ENCODE measurements around the gene RSRC1.

The RSRC1 gene

DNA sequence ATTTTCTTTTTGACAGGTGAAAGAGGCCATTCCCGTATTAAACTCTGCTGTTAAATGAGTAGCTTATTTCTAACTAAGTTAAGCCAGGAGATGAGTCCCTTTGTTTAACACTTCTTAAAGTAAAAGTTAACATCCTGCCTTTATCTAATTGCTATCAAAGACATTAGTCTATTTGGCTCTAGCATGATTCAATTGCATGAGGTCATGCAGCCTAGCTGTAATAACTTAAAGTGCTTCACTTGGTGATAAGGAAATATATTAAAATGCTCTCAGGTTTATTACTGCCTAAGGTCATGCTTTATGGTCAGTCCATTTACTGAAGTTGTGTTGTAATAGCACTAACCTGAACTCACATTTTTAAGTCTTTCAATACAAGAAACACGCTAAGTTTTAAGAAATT, 378.8 kb downstream of the RSRC1 start:
- Histone ChIP-seq H3K4ac (ENCODE audit: low read depth in 1 of 2, low read length in 2 of 2) (no peak overlapping the region), H3K9me3 (ENCODE audit: control insufficient read depth, low read length) (no peaks in the 10 kb centered on the region), H3K4me2 (ENCODE audit: low read length, poor library complexity, severe bottlenecking) (no peak overlapping the region), H4K8ac (ENCODE audit: low read length) (no peak overlapping the region), H2BK5ac (ENCODE audit: low read depth, low read length, poor library complexity, severe bottlenecking) (no peak overlapping the region), H3K14ac (ENCODE audit: low read length in 2 of 2) (no peak overlapping the region), H2AFZ (ENCODE audit: low read depth, low read length) (no peak overlapping the region), H3K79me1 (replicated peaks; ENCODE audit: low read length, poor library complexity, severe bottlenecking) (no peaks in the 10 kb centered on the region), H3K23ac (ENCODE audit: low read length in 2 of 2) (no peak overlapping the region), H3K18ac (ENCODE audit: low read depth in 1 of 2, low read length in 2 of 2) (no peak overlapping the region), H4K91ac (ENCODE audit: low read length) (no peak overlapping the region), H3K4me3 (ENCODE audit: insufficient read depth in 1 of 2, low read depth in 1 of 2, low read length in 2 of 2) (no peak overlapping the region), H3K9ac (ENCODE audit: low read length) (no peak overlapping the region), H3K4me1 (ENCODE audit: control insufficient read depth, insufficient read depth, low read depth, low read length) (no peaks in the 10 kb centered on the region), H2BK120ac (ENCODE audit: low read depth, low read length) (no peak overlapping the region), H3K27ac (ENCODE audit: low read length, poor library complexity, severe bottlenecking) (no peak overlapping the region), H3K36me3 (ENCODE audit: control insufficient read depth in 1 of 2, insufficient read depth in 2 of 2, low read depth in 1 of 2, low read length in 2 of 2) (no peaks in the 10 kb centered on the region), H2AK5ac (ENCODE audit: low read length, severe bottlenecking) (no peak overlapping the region), H2BK15ac (ENCODE audit: low read depth, poor library complexity, severe bottlenecking) (no peak overlapping the region), H2BK12ac (ENCODE audit: low read length in 2 of 2) (no peak overlapping the region), H3K27me3 (ENCODE audit: control insufficient read depth in 1 of 2, insufficient read depth in 1 of 2, low read length in 2 of 2) (no peaks in the 10 kb centered on the region)
- no CpG with 5 or more reads among the region's 2 CpGs for WGBS
- DNase-seq, result no peak

DNA sequence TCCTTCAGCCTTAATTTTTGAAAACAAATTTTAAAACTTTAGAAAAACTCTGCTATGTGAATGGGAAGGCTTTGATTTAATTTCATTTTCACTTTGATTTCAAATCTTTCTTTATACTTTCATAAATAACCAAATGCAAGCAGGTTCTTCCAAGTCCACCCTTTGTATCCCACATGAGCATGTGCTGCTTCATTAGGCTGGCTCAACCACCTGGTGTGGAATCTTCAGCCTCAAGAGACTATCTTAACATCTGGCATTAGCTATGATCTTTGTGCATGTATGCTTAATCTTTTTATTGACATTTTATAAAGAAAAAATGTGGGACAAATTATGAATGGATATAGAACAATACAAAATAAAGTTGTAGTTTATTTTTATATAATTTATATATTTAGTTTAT, 379.3 kb downstream of the RSRC1 start:
- no peak overlapping the region for H2BK5ac ChIP-seq (ENCODE audit: low read depth, low read length, poor library complexity, severe bottlenecking)
- H3K9ac ChIP-seq (ENCODE audit: low read length), result no peak overlapping the region
- H3K14ac ChIP-seq (ENCODE audit: low read length in 2 of 2), result no peak overlapping the region
- no peak overlapping the region for H3K4me3 ChIP-seq (ENCODE audit: insufficient read depth in 1 of 2, low read depth in 1 of 2, low read length in 2 of 2)
- no peak for DNase-seq
- H3K79me1 ChIP-seq (replicated peaks; ENCODE audit: low read length, poor library complexity, severe bottlenecking), result no peaks in the 10 kb centered on the region
- H3K9me3 ChIP-seq (ENCODE audit: control insufficient read depth, low read length), result no peaks in the 10 kb centered on the region
- H2BK120ac ChIP-seq (ENCODE audit: low read depth, low read length), result no peak overlapping the region
- no peak overlapping the region for H4K8ac ChIP-seq (ENCODE audit: low read length)
- H3K23ac ChIP-seq (ENCODE audit: low read length in 2 of 2), result no peak overlapping the region
- H3K27ac ChIP-seq (ENCODE audit: low read length, poor library complexity, severe bottlenecking), result no peak overlapping the region
- H3K27me3 ChIP-seq (ENCODE audit: control insufficient read depth in 1 of 2, insufficient read depth in 1 of 2, low read length in 2 of 2), result no peaks in the 10 kb centered on the region
- H2AK5ac ChIP-seq (ENCODE audit: low read length, severe bottlenecking), result no peak overlapping the region
- no peak overlapping the region for H3K4ac ChIP-seq (ENCODE audit: low read depth in 1 of 2, low read length in 2 of 2)
- no peak overlapping the region for H2BK12ac ChIP-seq (ENCODE audit: low read length in 2 of 2)
- H2AFZ ChIP-seq (ENCODE audit: low read depth, low read length), result no peak overlapping the region
- no peaks in the 10 kb centered on the region for H3K36me3 ChIP-seq (ENCODE audit: control insufficient read depth in 1 of 2, insufficient read depth in 2 of 2, low read depth in 1 of 2, low read length in 2 of 2)
- no peak overlapping the region for H3K4me2 ChIP-seq (ENCODE audit: low read length, poor library complexity, severe bottlenecking)
- no peak overlapping the region for H4K91ac ChIP-seq (ENCODE audit: low read length)
- H3K4me1 ChIP-seq (ENCODE audit: control insufficient read depth, insufficient read depth, low read depth, low read length), result no peaks in the 10 kb centered on the region
- no peak overlapping the region for H3K18ac ChIP-seq (ENCODE audit: low read depth in 1 of 2, low read length in 2 of 2)
- no peak overlapping the region for H2BK15ac ChIP-seq (ENCODE audit: low read depth, poor library complexity, severe bottlenecking)

DNA sequence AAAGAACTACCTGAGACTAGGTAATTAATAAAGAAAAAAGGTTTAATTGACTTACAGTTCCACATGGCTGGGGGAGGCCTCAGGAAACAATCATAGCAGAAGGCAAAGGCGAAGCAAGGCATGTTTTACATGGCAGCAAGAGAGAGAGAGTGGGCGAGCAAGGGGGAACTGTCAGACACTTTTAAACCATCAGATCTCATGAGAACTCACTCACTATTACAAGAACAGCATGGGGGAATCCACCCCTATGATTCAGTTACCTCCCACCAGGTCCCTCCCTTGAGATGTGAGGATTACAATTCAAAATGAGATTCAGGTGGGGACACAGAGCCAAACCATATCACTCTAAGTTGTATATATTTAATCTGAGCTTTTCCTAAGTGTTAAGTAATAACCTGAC, 382.1 kb downstream of the RSRC1 start:
- H2AK5ac ChIP-seq (ENCODE audit: low read length, severe bottlenecking), result no peak overlapping the region
- no peak overlapping the region for H2BK12ac ChIP-seq (ENCODE audit: low read length in 2 of 2)
- no peaks in the 10 kb centered on the region for H3K79me1 ChIP-seq (replicated peaks; ENCODE audit: low read length, poor library complexity, severe bottlenecking)
- no peaks in the 10 kb centered on the region for H3K36me3 ChIP-seq (ENCODE audit: control insufficient read depth in 1 of 2, insufficient read depth in 2 of 2, low read depth in 1 of 2, low read length in 2 of 2)
- no peak overlapping the region for H3K18ac ChIP-seq (ENCODE audit: low read depth in 1 of 2, low read length in 2 of 2)
- no peak overlapping the region for H3K23ac ChIP-seq (ENCODE audit: low read length in 2 of 2)
- H3K9me3 ChIP-seq (ENCODE audit: control insufficient read depth, low read length), result no peaks in the 10 kb centered on the region
- no peak overlapping the region for H3K4ac ChIP-seq (ENCODE audit: low read depth in 1 of 2, low read length in 2 of 2)
- no peak overlapping the region for H3K4me3 ChIP-seq (ENCODE audit: insufficient read depth in 1 of 2, low read depth in 1 of 2, low read length in 2 of 2)
- no peak overlapping the region for H2BK5ac ChIP-seq (ENCODE audit: low read depth, low read length, poor library complexity, severe bottlenecking)
- no peaks in the 10 kb centered on the region for H3K27me3 ChIP-seq (ENCODE audit: control insufficient read depth in 1 of 2, insufficient read depth in 1 of 2, low read length in 2 of 2)
- no peak overlapping the region for H2BK15ac ChIP-seq (ENCODE audit: low read depth, poor library complexity, severe bottlenecking)
- WGBS, result 89% methylated on average over 1 of the region's 2 CpGs
- no peaks in the 10 kb centered on the region for H3K4me1 ChIP-seq (ENCODE audit: control insufficient read depth, insufficient read depth, low read depth, low read length)
- DNase-seq, result no peak
- no peak overlapping the region for H2AFZ ChIP-seq (ENCODE audit: low read depth, low read length)
- H3K9ac ChIP-seq (ENCODE audit: low read length), result no peak overlapping the region
- no peak overlapping the region for H3K4me2 ChIP-seq (ENCODE audit: low read length, poor library complexity, severe bottlenecking)
- H3K14ac ChIP-seq (ENCODE audit: low read length in 2 of 2), result no peak overlapping the region
- no peak overlapping the region for H4K8ac ChIP-seq (ENCODE audit: low read length)
- no peak overlapping the region for H3K27ac ChIP-seq (ENCODE audit: low read length, poor library complexity, severe bottlenecking)
- H2BK120ac ChIP-seq (ENCODE audit: low read depth, low read length), result no peak overlapping the region
- no peak overlapping the region for H4K91ac ChIP-seq (ENCODE audit: low read length)

DNA sequence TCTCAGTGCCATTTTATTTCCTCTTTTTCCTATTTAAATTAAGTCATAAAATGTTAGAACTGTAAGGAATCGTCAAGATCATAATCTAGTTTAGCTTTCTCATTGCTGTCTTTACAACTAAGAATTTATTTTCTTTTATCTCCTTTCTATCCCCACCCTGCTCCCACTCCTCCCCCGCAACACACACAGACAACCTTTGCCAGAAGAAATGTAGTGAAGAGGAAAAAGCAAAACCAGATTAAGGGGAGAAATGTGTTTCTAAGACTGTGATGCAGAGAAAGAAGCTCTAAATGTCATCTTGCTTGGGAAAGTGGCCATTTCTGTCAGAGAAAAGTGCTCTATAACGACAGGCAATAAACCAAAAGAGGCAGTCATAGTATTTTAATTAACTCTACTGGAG, 382.8 kb downstream of the RSRC1 start:
- H3K14ac ChIP-seq (ENCODE audit: low read length in 2 of 2), result no peak overlapping the region
- no peak overlapping the region for H3K4ac ChIP-seq (ENCODE audit: low read depth in 1 of 2, low read length in 2 of 2)
- no peaks in the 10 kb centered on the region for H3K36me3 ChIP-seq (ENCODE audit: control insufficient read depth in 1 of 2, insufficient read depth in 2 of 2, low read depth in 1 of 2, low read length in 2 of 2)
- no peaks in the 10 kb centered on the region for H3K4me1 ChIP-seq (ENCODE audit: control insufficient read depth, insufficient read depth, low read depth, low read length)
- H3K27ac ChIP-seq (ENCODE audit: low read length, poor library complexity, severe bottlenecking), result no peak overlapping the region
- H2AK5ac ChIP-seq (ENCODE audit: low read length, severe bottlenecking), result no peak overlapping the region
- no peak overlapping the region for H3K18ac ChIP-seq (ENCODE audit: low read depth in 1 of 2, low read length in 2 of 2)
- no peak overlapping the region for H2BK120ac ChIP-seq (ENCODE audit: low read depth, low read length)
- H3K27me3 ChIP-seq (ENCODE audit: control insufficient read depth in 1 of 2, insufficient read depth in 1 of 2, low read length in 2 of 2), result no peaks in the 10 kb centered on the region
- no peak overlapping the region for H4K8ac ChIP-seq (ENCODE audit: low read length)
- H3K23ac ChIP-seq (ENCODE audit: low read length in 2 of 2), result no peak overlapping the region
- H2BK12ac ChIP-seq (ENCODE audit: low read length in 2 of 2), result no peak overlapping the region
- H2BK15ac ChIP-seq (ENCODE audit: low read depth, poor library complexity, severe bottlenecking), result no peak overlapping the region
- WGBS, result no CpG with 5 or more reads among the region's 3 CpGs
- no peak overlapping the region for H3K4me2 ChIP-seq (ENCODE audit: low read length, poor library complexity, severe bottlenecking)
- peaks cover 1% of the 10 kb centered on the region for H3K9me3 ChIP-seq (ENCODE audit: control insufficient read depth, low read length)
- no peak overlapping the region for H4K91ac ChIP-seq (ENCODE audit: low read length)
- H3K9ac ChIP-seq (ENCODE audit: low read length), result no peak overlapping the region
- no peaks in the 10 kb centered on the region for H3K79me1 ChIP-seq (replicated peaks; ENCODE audit: low read length, poor library complexity, severe bottlenecking)
- H3K4me3 ChIP-seq (ENCODE audit: insufficient read depth in 1 of 2, low read depth in 1 of 2, low read length in 2 of 2), result no peak overlapping the region
- no peak overlapping the region for H2BK5ac ChIP-seq (ENCODE audit: low read depth, low read length, poor library complexity, severe bottlenecking)
- no peak overlapping the region for H2AFZ ChIP-seq (ENCODE audit: low read depth, low read length)
- DNase-seq, result no peak

All from mesenchymal stem cell (in vitro differentiated cells and primary cell).